M059J (cell line): Measurements from ENCODE around the gene IRX6. TPM values are rescaled to one million over a fixed set of nuclear protein-coding genes. Genes with fewer than 3 reads are reported as not detected.

Experiments used
- DNase-seq: peaks from one replicate; pipeline ENCODE4 v3.0.0-alpha.2; 2012; ENCODE audit warnings: low read depth
- total RNA-seq: library from RNA; depleted of rRNA; stranded (reverse); fragments of >200 nt; shearing (Covaris generic); gene quantifications from 2 replicates; pipeline ENCODE4 v1.2.3, GENCODE V29; 2014

The IRX6 gene
- total RNA-seq, 1 experiment from 2014 or later, result not detected

DNA sequence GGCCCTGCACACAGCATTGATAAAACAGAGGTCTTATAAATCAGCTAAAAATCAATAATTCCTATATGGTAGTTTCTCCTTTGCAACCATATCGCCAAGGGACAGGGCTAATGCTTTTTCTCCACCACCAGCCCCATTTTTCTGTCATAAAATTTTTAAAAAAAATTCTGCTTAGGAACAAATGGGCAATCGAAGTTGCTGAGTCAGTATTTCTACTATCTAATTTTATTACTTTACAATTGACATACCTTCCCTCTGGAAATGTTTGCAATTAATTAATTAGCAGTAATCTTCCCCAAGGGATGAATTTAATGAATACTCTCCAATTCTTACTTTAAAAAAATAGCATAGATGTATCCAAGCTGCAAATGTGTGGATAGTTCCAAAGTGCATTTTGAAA lies 1.7 kb upstream of the IRX6 start:
- DNase-seq, result no peak

- DNase-seq, result no peak
These were observed 479 bp downstream of the IRX6 start for GRCh38 chr16:55324285-55325079.

DNA sequence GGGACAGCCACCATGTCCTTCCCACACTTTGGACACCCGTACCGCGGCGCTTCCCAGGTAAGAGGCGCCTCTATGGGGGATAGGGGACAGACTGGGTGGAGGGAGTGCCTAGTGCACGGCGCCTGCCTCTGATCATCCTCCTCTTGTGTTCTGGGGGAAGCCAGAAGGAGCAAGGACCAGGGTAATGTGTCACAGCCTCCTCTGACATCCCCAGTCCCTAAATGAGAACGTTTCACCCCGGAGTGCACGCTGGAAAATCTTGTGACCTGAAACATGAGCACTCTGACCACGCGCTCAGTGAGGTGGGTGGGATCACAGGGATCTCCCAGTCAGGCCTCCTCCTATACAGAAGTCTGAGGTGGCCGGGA lies 1.1 kb downstream of the IRX6 start:
- DNase-seq, result no peak

- no peak for DNase-seq
These were observed 1.6 kb downstream of the IRX6 start for GRCh38 chr16:55325458-55326109.

DNA sequence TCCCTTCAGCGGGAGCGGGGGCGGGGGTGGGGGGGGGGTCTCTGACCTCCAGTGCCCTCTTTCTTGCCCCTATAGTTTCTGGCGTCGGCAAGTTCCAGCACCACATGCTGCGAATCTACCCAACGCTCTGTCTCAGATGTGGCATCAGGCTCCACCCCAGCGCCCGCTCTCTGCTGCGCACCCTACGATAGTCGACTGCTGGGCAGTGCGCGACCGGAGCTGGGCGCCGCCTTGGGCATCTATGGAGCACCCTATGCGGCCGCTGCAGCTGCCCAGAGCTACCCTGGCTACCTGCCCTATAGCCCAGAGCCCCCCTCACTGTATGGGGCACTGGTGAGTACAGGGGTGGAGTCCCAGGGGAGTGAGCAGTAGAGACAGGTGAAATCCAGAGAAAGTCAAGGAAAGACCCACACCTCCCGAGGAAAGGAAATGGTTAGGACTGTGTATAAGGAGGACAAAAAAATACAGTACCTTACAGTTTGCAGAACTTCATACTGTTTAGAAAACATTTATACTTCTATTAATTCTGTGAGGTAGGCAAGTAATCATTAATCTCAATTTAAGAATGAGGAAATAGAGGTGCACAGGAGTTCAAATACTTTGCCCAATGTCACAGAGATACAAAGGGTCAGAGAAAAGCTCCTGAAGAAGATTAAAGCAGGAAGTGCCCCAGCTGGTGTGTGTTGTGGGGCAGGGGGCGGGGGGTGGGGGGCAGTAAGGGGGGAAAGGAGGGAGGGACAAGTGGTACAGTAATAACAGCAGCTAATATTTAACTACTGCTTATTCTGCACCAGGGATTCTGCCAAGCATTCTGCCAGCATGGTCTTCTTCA lies 2.5 kb downstream of the IRX6 start:
- no peak for DNase-seq

DNA sequence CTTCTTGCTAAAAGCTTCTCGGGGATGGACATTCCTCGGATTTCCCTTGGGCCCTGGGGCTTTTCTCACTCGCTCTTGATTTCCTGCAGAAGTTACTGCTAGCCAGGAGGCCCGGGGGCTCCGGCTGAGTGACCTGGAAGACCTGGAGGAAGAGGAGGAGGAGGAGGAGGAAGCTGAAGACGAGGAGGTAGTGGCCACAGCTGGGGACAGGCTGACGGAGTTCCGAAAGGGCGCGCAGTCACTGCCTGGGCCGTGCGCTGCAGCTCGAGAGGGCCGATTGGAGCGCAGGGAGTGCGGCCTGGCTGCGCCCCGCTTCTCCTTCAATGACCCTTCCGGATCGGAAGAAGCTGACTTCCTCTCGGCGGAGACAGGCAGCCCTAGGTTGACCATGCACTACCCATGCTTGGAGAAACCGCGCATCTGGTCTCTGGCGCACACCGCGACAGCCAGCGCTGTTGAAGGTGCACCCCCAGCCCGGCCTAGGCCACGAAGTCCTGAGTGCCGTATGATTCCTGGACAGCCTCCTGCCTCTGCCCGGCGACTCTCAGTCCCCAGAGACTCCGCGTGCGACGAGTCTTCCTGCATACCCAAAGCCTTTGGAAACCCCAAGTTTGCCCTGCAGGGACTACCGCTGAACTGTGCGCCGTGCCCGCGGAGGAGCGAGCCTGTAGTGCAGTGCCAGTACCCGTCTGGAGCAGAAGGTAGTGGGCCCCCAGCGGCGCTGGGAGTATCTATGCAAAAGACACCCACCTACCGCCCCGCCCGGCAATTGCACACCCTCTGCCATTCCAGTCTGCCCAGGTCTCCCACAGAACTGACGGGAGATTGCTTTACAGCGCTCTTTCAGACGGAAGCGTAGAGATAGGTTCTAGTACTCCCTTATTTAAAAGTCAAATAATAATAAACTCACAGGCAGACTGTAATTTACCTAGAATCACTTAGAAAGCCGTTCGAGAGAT lies 4.9 kb downstream of the IRX6 start:
- no peak for DNase-seq

- no peak for DNase-seq
These were observed 5.9 kb downstream of the IRX6 start for GRCh38 chr16:55329791-55330428.

DNA sequence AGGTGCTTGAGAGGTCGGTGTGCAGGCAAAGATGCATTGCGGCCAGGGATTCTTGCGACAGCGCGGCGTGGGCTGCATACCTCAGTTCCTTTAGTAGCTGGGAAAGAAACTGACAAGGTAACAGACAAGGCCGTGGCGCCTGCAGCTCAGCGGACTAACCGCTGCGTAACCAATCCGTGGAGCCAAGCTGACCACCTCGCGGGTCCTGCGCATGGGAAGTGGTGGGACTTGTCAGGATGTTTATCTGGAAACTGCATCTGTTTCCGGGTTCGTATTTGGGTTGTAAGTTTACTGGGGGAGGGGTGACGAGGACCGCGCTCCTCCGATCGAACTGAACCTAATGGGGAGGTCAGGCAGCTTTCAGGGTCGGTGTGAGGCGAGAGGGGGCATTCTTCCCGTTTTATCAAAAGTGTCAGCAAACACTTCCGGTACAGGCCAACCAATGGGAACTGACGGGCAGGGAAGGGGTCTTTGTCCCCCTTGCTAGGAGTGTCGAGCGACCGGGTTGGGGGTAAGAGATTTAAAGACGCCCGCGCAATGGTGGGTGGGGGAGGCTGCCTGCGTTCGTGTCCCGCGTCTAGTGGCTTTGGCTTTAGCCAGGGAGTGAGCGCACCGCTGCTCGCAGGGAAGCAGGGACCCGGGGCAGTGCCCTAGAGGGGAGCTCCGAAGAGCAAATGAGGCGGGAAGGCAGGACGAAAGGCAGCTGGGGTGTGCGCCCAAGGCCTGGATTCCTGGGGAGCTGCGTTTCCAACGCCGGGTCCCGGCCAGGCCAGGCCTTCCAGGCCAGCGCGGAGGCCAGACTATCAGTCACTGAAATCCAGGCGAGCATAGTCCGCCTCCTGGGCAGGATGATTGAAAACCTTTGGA lies 7.0 kb downstream of the IRX6 start:
- DNase-seq, result no peak

DNA sequence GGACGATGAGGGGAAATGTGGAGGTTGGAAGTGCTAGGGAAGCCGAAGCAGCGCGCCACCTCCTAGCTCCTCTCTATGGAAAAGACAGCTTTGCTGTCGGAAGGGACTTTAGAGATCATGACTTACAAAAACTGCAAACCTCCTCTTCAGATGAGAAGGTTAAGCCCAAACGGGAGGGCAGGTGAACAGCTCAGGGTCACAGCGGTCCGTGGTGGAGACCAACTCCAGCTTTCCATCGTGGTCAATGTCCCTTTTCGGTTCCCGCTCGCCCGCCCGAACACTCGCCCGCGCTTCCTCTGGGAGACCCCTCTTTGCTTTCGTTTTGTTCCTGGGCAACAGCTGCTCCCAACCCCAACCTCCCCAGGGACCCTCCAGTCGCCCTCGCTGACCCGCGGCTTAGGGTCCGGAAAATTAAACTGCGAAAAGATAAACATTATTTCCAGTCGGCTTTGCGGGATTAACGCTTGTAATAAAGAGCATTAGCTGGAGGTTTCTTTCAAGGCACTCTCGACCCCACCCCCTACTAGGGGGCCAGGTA lies 7.7 kb downstream of the IRX6 start:
- DNase-seq, result no peak

DNA sequence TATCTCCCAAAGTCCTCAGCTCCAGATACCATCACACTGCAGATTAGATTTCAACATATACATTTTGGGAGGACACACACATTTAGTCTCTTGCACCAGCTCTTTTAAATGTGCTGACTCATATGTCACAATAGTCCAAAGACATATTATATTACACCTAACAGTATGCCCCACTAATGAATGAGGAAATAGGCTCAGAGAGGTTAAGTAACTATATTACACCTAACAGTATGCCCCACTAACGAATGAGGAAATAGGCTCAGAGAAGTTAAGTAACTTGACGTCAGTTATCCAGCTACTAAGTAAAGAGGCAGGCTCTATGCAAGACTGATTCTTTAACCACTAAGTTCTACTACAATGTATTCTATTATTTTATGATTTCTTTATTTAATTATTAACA lies 9.7 kb downstream of the IRX6 start:
- no peak for DNase-seq

GRCh38 chr16:55338646-55339045 lies 14.6 kb downstream of the IRX6 start:
- DNase-seq, result no peak

- no peak for DNase-seq
These were observed 16.4 kb downstream of the IRX6 start for GRCh38 chr16:55340445-55340844.

DNA sequence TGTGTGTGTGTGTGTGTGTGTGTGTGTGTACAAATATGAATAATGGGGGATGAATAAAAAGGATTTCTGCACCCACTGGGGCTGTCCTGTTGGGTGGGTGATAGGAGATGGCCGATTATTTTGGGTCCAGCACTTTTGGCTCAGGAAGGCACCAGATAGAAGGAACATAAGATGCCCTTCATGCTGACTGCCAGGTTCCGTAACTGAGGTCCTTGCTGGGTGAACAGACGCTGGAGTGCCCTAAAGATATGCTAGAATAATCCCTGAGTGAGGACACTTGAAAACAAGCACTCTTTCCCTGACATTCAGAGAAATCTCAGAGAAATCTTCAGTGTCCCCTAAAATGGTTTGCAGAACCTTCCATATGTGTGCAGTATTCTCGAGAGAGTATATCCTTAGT lies 17.7 kb downstream of the IRX6 start:
- no peak for DNase-seq

DNA sequence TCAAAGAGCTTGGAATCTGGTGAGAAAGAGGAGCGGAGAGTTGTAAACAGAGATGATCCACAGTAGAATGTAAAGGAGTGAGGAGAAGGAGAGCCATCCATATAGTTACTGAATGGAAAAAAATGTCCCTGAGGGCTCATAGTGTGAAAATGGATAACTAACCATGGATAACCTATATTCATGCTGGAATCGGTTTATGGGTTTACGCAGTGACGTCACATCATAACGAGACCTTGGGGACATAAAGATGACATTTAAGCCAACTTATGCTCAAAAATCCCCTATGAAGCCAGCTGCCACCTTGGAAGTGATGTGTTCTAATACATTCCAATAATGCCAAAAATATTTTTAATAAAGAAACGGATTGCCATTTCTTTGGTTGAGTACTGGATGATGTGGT lies 22.5 kb downstream of the IRX6 start:
- no peak for DNase-seq

DNA sequence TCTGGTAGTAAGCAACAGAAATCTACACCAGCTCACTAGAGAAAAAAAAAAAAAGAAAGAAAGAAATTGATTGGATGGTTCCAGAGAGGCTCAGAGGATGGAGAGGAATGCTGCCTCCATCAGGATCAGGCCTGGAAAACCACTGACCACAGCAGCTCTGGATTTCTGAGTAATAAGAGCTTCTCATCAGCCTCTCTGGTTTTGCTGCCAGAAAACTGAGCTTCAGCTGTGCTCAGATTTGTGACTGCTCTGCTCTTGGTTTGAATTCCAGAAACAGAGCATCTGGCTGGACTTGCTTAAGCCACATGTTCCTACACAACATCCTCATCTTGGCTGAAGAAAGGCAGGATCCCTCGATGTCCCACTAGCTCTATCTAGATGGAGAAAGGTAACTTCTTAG lies 25.9 kb downstream of the IRX6 start:
- DNase-seq, result no peak

DNA sequence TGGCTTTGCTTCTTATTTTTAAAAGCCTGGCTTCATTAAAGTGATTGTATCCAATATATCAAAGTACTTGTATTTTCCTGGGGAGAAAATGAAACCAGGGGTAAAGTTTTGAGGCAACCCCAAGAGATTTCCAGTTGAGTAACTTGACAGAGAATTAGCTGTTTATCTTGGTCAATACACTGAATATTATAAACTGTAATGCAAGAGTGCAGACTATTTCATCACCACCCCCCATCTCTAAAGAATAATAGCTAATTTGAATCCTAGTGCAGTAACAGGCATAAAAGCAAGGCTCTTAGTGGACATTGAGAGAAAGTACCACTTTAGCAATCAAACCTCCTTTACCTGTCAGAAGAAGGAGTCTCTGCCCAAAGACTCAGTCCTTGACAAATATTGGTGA lies 27.0 kb downstream of the IRX6 start:
- no peak for DNase-seq

GRCh38 chr16:55351936-55352335 lies 27.9 kb downstream of the IRX6 start:
- no peak for DNase-seq

DNA sequence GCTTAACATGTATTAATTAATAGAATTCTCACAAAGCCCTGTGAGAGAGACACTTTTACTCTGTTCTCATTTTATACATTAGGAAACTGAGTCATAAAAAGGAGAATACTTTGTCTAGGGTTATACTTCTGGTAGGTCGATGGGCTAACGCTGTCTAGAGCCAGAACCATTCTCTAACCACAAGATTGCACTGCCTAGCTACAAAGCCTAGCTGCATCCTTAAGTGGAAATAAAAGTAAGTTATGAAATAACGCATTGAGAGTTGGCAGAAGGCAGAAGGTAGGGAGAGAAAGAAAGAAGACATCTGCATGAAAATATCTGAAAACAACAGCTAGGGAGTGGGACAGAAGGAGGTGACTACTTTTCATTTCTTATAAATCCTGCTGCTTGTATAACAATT lies 33.2 kb downstream of the IRX6 start:
- DNase-seq, result no peak

- DNase-seq, result no peak
These were observed 35.9 kb downstream of the IRX6 start for GRCh38 chr16:55359946-55360345.

DNA sequence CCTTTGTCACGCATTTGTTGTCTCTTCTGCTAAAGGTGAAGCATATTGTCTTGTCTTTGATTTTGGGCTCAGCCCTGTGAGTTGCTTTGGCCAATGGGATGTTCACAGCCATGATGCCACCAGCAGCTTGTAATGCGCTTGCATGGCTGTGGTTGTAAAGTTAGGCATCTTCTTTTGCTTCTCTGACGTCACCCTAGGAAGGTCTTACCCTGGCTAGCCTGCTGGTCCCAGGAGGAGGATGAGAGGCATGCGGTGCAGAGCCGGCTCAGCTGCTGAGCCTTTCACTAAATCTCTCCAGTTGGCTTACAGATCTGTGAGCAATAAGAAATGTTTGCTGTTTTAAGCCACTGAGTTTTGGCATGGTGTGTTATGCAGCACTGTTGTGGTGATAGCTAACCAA lies 40.8 kb downstream of the IRX6 start:
- no peak for DNase-seq
